SK-N-SH (cell line): ENCODE measurements around the gene IFNL3. TPM values are rescaled to one million over a fixed set of nuclear protein-coding genes. Genes with fewer than 3 reads are reported as not detected.

Experiments
- CTCF ChIA-PET: fragments of 300-600, 350-600 bp; formaldehyde crosslinking; extraction: SDS; loops from one replicate; lab custom pipeline; 2021; lab: Yijun Ruan, JAX
- POLR2A ChIA-PET: fragments of 350-600 bp; sonication (Branson Sonifier 250); formaldehyde crosslinking; extraction: SDS; loops from one replicate; lab custom pipeline; 2020; ENCODE audit warnings: antibody characterized with exemption, inconsistent platforms; lab: Yijun Ruan, JAX
- DNase-seq: peaks from one replicate; pipeline ENCODE4 v3.0.0; 2012
- H2AFZ ChIP-seq: fragments of 200-600 bp; sonication (generic); 2 replicates; pipeline ENCODE4 v1.8.1; 2016; ENCODE audit warnings: antibody characterized with exemption, mild to moderate bottlenecking, low read depth
- H3F3A ChIP-seq: fragments of 200-600 bp; sonication (generic); replicated peaks from 2 replicates; pipeline ENCODE3; 2016; ENCODE audit warnings: antibody characterized with exemption, mild to moderate bottlenecking; ENCODE audit not compliant: insufficient read depth
- H3K27ac ChIP-seq, 2 experiments: fragments of 200-500 bp in 1 of 2; fragments of 200-600 bp in 1 of 2; sonication (Bioruptor generic) in 1 of 2; sonication (generic), shearing (Covaris generic) in 1 of 2; 2 replicates each; pipeline versions ENCODE4 v1.5.1 to v1.6.1; 2014 to 2016; ENCODE audit warnings: low read depth in 2 of 2, inconsistent platforms in 1 of 2, low read length in 1 of 2, mild to moderate bottlenecking in 1 of 2, mixed read lengths in 1 of 2
- H3K27me3 ChIP-seq: fragments of 200-600 bp; sonication (generic), shearing (Covaris generic); 2 replicates; pipeline ENCODE4 v1.6.1; 2016; ENCODE audit warnings: mixed run types; ENCODE audit not compliant: insufficient read depth
- H3K36me3 ChIP-seq, 2 experiments: fragments of 200-500 bp in 1 of 2; fragments of 200-600 bp in 1 of 2; sonication (Bioruptor generic) in 1 of 2; sonication (generic) in 1 of 2; replicated peaks in 1 of 2; 2 replicates each; pipeline versions ENCODE3 to v1.5.1; 2014 to 2016; ENCODE audit warnings: low read length in 1 of 2, mild to moderate bottlenecking in 1 of 2; ENCODE audit not compliant: insufficient read depth in 2 of 2, control insufficient read depth in 1 of 2
- H3K4me1 ChIP-seq, 2 experiments: fragments of 200-500 bp in 1 of 2; fragments of 200-600 bp in 1 of 2; sonication (Bioruptor generic) in 1 of 2; sonication (generic), shearing (Covaris generic) in 1 of 2; 2 replicates each; pipeline versions ENCODE4 v1.5.1 to v1.6.1; 2014 to 2016; ENCODE audit warnings: low read depth in 1 of 2, low read length in 1 of 2, mixed run types in 1 of 2; ENCODE audit not compliant: insufficient read depth in 2 of 2, control insufficient read depth in 1 of 2
- H3K4me2 ChIP-seq: fragments of 200-600 bp; sonication (generic), shearing (Covaris generic); 2 replicates; pipeline ENCODE4 v1.6.1; 2017; ENCODE audit warnings: mixed run types
- H3K4me3 ChIP-seq, 2 experiments: fragments of 200-500 bp in 1 of 2; fragments of 200-600 bp in 1 of 2; sonication (Bioruptor generic) in 1 of 2; sonication (generic), shearing (Covaris generic) in 1 of 2; 2 replicates each; pipeline versions ENCODE4 v1.5.1 to v1.8.1; 2014 to 2016; ENCODE audit warnings: low read depth in 2 of 2, inconsistent platforms in 1 of 2, low read length in 1 of 2, mild to moderate bottlenecking in 1 of 2, mixed read lengths in 1 of 2, moderate library complexity in 1 of 2
- H3K79me2 ChIP-seq: fragments of 200-600 bp; sonication (generic); 2 replicates; pipeline ENCODE4 v1.8.1; 2017; ENCODE audit warnings: mild to moderate bottlenecking; ENCODE audit not compliant: insufficient read depth
- H3K9ac ChIP-seq: fragments of 200-600 bp; sonication (generic); 2 replicates; pipeline ENCODE4 v1.6.1; 2017; ENCODE audit warnings: mixed run types
- H3K9me2 ChIP-seq: fragments of 200-600 bp; sonication (generic); 2 replicates; pipeline ENCODE4 v1.6.1; 2017; ENCODE audit warnings: mixed run types
- H3K9me3 ChIP-seq: fragments of 200-600 bp; sonication (generic); 2 replicates; pipeline ENCODE4 v1.6.1; 2017; ENCODE audit warnings: mixed run types, mild to moderate bottlenecking, moderate library complexity
- H4K20me1 ChIP-seq: fragments of 200-600 bp; sonication (generic); 2 replicates; pipeline ENCODE4 v1.6.1; 2017; ENCODE audit warnings: mild to moderate bottlenecking, mixed run types; ENCODE audit not compliant: insufficient read depth
- ELF1 ChIP-seq: IDR thresholded peaks from 2 replicates; pipeline ENCODE4 v1.4.0; 2012
- FOXJ3 ChIP-seq: sonication (generic); formaldehyde crosslinking; IDR thresholded peaks from 2 replicates; pipeline ENCODE4 v1.5.1; 2020; ENCODE audit warnings: mild to moderate bottlenecking, missing genetic modification reagents
- JUND ChIP-seq: IDR thresholded peaks from 2 replicates; pipeline ENCODE4 v1.4.0; 2012
- MEF2A ChIP-seq: IDR thresholded peaks from 2 replicates; pipeline ENCODE4 v1.4.0; 2012; ENCODE audit warnings: low read depth, borderline replicate concordance
- RFX5 ChIP-seq: IDR thresholded peaks from 2 replicates; pipeline ENCODE4 v1.6.1; 2012; ENCODE audit warnings: mild to moderate bottlenecking, improper control_type of control experiment, low read length
- SIN3A ChIP-seq: IDR thresholded peaks from 2 replicates; pipeline ENCODE4 v1.6.1; 2012; ENCODE audit warnings: low read depth, mild to moderate bottlenecking, low read length, moderate library complexity, borderline replicate concordance
- TAF1 ChIP-seq: IDR thresholded peaks from 2 replicates; pipeline ENCODE4 v1.6.1; 2012; ENCODE audit warnings: low read depth, mild to moderate bottlenecking, low read length, moderate library complexity, borderline replicate concordance
- USF1 ChIP-seq: IDR thresholded peaks from 2 replicates; pipeline ENCODE4 v1.4.0; 2012; ENCODE audit warnings: low read depth, borderline replicate concordance
- YY1 ChIP-seq: IDR thresholded peaks from 2 replicates; pipeline ENCODE4 v1.4.0; 2012; ENCODE audit warnings: low read depth, mild to moderate bottlenecking
- WGBS: methylation state at CpG from one replicate; pipeline ENCODE4 v1.1.6; 2017; ENCODE audit warnings: low lambda C conversion rate; 5-methylcytosine and 5-hydroxymethylcytosine counted together
- polyA plus RNA-seq, 3 experiments: library from polyadenylated mRNA; depleted of rRNA; stranded (reverse); fragments of >200 nt; gene quantifications; 2 replicates each; pipeline ENCODE4 v1.2.3, GENCODE V29; 2012
- TF ChIP-seq, protein P1 (sequence below): fragments of 150-350 bp; IDR thresholded peaks from 2 replicates; pipeline ENCODE4 v1.6.1; 2017; ENCODE audit warnings: antibody characterized with exemption, low read length, low read depth, borderline replicate concordance
- TF ChIP-seq, protein P2 (sequence below): fragments of 200-600 bp; sonication (generic); IDR thresholded peaks from 2 replicates; pipeline ENCODE4 v1.6.1; 2017; ENCODE audit warnings: antibody characterized with exemption, mild to moderate bottlenecking, moderate library complexity
- TF ChIP-seq, protein P3 (sequence below): IDR thresholded peaks from 2 replicates; pipeline ENCODE4 v1.4.0; 2012; ENCODE audit warnings: low read depth
- TF ChIP-seq, protein P4 (sequence below): fragments of 150-350 bp; IDR thresholded peaks from 2 replicates; pipeline ENCODE4 v1.6.1; 2016; ENCODE audit warnings: mild to moderate bottlenecking, low read depth, low read length
- TF ChIP-seq, protein P5 (sequence below): IDR thresholded peaks from 2 replicates; pipeline ENCODE4; 2012

The IFNL3 gene
- polyA plus RNA-seq, 1 of the 3 experiments (the other 2 are of a cell fraction) = not detected

- Histone ChIP-seq H3K27me3 (peaks cover 4% of the 10 kb centered on the region; the same call in 1 of the 2 replicates), H3K9me2 (no peaks in the 10 kb centered on the region), H2AFZ (no peak overlapping the region), H3K27ac (no peak overlapping the region), H3K9ac (no peak overlapping the region), H4K20me1 (no peaks in the 10 kb centered on the region), H3K4me1 (peaks cover 0 to 3% of the 10 kb centered on the region in 2 experiments; a peak in 1 of 4 replicates), H3F3A (no peaks in the 10 kb centered on the region), H3K9me3 (no peaks in the 10 kb centered on the region), H3K79me2 (no peaks in the 10 kb centered on the region), H3K36me3 (no peaks in the 10 kb centered on the region), H3K4me2 (no peak overlapping the region), H3K4me3 (no peak overlapping the region)
- POLR2A ChIA-PET = no interaction called here
- DNase-seq = no peak
- 60% methylated on average over 8 of the region's 8 CpGs for WGBS
- TF ChIP-seq RFX5 (no peak), YY1 (no peak), JUND (no peak), SIN3A (no peak), TAF1 (no peak), FOXJ3 (CRISPR knock-in tag) (no peak), ELF1 (no peak), MEF2A (no peak), USF1 (no peak)
- TF ChIP-seq, protein P1, sequence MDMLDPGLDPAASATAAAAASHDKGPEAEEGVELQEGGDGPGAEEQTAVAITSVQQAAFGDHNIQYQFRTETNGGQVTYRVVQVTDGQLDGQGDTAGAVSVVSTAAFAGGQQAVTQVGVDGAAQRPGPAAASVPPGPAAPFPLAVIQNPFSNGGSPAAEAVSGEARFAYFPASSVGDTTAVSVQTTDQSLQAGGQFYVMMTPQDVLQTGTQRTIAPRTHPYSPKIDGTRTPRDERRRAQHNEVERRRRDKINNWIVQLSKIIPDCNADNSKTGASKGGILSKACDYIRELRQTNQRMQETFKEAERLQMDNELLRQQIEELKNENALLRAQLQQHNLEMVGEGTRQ = no peak
- TF ChIP-seq, protein P2, sequence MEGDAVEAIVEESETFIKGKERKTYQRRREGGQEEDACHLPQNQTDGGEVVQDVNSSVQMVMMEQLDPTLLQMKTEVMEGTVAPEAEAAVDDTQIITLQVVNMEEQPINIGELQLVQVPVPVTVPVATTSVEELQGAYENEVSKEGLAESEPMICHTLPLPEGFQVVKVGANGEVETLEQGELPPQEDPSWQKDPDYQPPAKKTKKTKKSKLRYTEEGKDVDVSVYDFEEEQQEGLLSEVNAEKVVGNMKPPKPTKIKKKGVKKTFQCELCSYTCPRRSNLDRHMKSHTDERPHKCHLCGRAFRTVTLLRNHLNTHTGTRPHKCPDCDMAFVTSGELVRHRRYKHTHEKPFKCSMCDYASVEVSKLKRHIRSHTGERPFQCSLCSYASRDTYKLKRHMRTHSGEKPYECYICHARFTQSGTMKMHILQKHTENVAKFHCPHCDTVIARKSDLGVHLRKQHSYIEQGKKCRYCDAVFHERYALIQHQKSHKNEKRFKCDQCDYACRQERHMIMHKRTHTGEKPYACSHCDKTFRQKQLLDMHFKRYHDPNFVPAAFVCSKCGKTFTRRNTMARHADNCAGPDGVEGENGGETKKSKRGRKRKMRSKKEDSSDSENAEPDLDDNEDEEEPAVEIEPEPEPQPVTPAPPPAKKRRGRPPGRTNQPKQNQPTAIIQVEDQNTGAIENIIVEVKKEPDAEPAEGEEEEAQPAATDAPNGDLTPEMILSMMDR = no peak
- TF ChIP-seq, protein P3, sequence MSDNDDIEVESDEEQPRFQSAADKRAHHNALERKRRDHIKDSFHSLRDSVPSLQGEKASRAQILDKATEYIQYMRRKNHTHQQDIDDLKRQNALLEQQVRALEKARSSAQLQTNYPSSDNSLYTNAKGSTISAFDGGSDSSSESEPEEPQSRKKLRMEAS = no peak
- TF ChIP-seq, protein P4, sequence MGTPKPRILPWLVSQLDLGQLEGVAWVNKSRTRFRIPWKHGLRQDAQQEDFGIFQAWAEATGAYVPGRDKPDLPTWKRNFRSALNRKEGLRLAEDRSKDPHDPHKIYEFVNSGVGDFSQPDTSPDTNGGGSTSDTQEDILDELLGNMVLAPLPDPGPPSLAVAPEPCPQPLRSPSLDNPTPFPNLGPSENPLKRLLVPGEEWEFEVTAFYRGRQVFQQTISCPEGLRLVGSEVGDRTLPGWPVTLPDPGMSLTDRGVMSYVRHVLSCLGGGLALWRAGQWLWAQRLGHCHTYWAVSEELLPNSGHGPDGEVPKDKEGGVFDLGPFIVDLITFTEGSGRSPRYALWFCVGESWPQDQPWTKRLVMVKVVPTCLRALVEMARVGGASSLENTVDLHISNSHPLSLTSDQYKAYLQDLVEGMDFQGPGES = no peak
- TF ChIP-seq, protein P5, sequence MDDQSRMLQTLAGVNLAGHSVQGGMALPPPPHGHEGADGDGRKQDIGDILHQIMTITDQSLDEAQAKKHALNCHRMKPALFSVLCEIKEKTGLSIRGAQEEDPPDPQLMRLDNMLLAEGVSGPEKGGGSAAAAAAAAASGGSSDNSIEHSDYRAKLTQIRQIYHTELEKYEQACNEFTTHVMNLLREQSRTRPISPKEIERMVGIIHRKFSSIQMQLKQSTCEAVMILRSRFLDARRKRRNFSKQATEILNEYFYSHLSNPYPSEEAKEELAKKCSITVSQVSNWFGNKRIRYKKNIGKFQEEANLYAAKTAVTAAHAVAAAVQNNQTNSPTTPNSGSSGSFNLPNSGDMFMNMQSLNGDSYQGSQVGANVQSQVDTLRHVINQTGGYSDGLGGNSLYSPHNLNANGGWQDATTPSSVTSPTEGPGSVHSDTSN = no peak
- CTCF ChIA-PET = no interaction called here
Measured at GRCh38 chr19:39253374-39254149, 8.8 kb upstream of the IFNL3 start.
